PC-9 (cell line): ENCODE data around the gene MAGI1.

Experiments used
- EZH2 ChIP-seq: fragments of 200-600 bp; sonication (generic); IDR thresholded peaks from 2 replicates; pipeline ENCODE4 v1.8.0; 2017; ENCODE audit warnings: antibody characterized with exemption, low read depth
- TF ChIP-seq, protein P1 (sequence below): fragments of 200-600 bp; sonication (generic); conservative IDR thresholded peaks from 2 replicates; pipeline ENCODE4 v1.6.1; 2017; ENCODE audit warnings: mixed run types, antibody characterized with exemption, mild to moderate bottlenecking, moderate library complexity

GRCh38 chr3:65996589-65996988, 42.1 kb downstream of the MAGI1 start:
- TF ChIP-seq, protein P1, sequence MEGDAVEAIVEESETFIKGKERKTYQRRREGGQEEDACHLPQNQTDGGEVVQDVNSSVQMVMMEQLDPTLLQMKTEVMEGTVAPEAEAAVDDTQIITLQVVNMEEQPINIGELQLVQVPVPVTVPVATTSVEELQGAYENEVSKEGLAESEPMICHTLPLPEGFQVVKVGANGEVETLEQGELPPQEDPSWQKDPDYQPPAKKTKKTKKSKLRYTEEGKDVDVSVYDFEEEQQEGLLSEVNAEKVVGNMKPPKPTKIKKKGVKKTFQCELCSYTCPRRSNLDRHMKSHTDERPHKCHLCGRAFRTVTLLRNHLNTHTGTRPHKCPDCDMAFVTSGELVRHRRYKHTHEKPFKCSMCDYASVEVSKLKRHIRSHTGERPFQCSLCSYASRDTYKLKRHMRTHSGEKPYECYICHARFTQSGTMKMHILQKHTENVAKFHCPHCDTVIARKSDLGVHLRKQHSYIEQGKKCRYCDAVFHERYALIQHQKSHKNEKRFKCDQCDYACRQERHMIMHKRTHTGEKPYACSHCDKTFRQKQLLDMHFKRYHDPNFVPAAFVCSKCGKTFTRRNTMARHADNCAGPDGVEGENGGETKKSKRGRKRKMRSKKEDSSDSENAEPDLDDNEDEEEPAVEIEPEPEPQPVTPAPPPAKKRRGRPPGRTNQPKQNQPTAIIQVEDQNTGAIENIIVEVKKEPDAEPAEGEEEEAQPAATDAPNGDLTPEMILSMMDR: no peak
- TF ChIP-seq EZH2: no peak
